Glutamatergic neuron (in vitro differentiated cells): ENCODE data around the gene VHLL. TPM values are rescaled to one million over a fixed set of nuclear protein-coding genes. Genes with fewer than 3 reads are reported as not detected.
A peak's percentile ranks its signal among the peaks of the same experiment; 100 is the strongest.
"Not testable (repeated sequence)": the region's sequence is repeated elsewhere in the genome, so short reads cannot be mapped to it uniquely, and the experiment has no call there.

Experiments
- DNase-seq: peaks from one replicate; pipeline ENCODE4 v3.0.0; 2022
- H3K27ac Mint-ChIP-seq: one replicate; pipeline ENCODE4 v1.8.0; 2020; ENCODE audit warnings: mild to moderate bottlenecking, mixed read lengths, inconsistent platforms; ENCODE audit not compliant: unreplicated experiment
- H3K27me3 Mint-ChIP-seq: one replicate; pipeline ENCODE4 v1.8.0; 2020; ENCODE audit warnings: mild to moderate bottlenecking, moderate library complexity, mixed read lengths, inconsistent platforms; ENCODE audit not compliant: unreplicated experiment
- H3K36me3 Mint-ChIP-seq: one replicate; pipeline ENCODE4 v1.8.0; 2020; ENCODE audit warnings: mild to moderate bottlenecking, mixed read lengths, inconsistent platforms; ENCODE audit not compliant: unreplicated experiment
- H3K4me1 Mint-ChIP-seq: one replicate; pipeline ENCODE4 v1.8.0; 2020; ENCODE audit warnings: mild to moderate bottlenecking, low read depth, mixed read lengths, inconsistent platforms; ENCODE audit not compliant: unreplicated experiment
- H3K4me3 Mint-ChIP-seq: one replicate; pipeline ENCODE4 v1.8.0; 2020; ENCODE audit warnings: mild to moderate bottlenecking, mixed read lengths, inconsistent platforms; ENCODE audit not compliant: unreplicated experiment
- H3K9me3 Mint-ChIP-seq: one replicate; pipeline ENCODE4 v1.8.0; 2020; ENCODE audit warnings: mild to moderate bottlenecking, moderate library complexity, mixed read lengths, inconsistent platforms; ENCODE audit not compliant: unreplicated experiment
- CTCF ChIP-seq: fragments of 200-600 bp; sonication (generic); IDR thresholded peaks from one replicate; pipeline ENCODE4 v1.5.0; 2021; ENCODE audit not compliant: partially characterized antibody, unreplicated experiment
- total RNA-seq: library from RNA; stranded (reverse); fragmentation: NEBNext Ultra II Directional; extraction: Animal tissue kit (Norgen Biotek cat#: 25700); gene quantifications from one replicate; pipeline ENCODE4 v1.2.1, GENCODE V29; 2021; ENCODE audit not compliant: unreplicated experiment

Gene VHLL
- total RNA-seq, 1 donor from 2014 or later = not detected

DNA sequence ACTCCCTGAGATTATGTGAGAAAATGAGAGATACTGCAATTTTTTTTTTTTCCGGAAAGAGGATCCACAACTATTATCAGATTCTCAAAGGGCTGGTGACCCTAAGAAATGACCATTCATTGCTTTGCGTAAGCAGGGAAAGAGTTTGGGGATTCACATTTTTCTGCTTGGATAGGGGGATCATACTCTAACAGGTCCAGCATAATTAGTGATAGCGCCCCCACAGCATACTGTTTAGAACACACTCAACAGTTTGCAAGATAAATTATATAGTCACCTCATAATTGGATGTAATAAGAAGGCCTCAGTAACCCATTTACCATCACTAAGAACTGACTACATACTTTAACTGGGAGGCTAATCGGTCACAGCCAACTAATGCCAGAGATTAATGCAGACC, 37.1 kb upstream of the VHLL start:
- Mint-ChIP-seq H3K27ac (peak overlapping the region; percentile 97), H3K9me3 (peaks cover 4% of the 10 kb centered on the region), H3K27me3 (peaks cover 4% of the 10 kb centered on the region), H3K4me3 (peak overlapping the region; percentile 100), H3K36me3 (no peaks in the 10 kb centered on the region), H3K4me1 (peaks cover 20% of the 10 kb centered on the region)
- TF ChIP-seq CTCF = peak; percentile 14
- DNase-seq = no peak

- not testable (repeated sequence) for DNase-seq
Measured at GRCh38 chr1:156323179-156323578, 24.1 kb upstream of the VHLL start.

GRCh38 chr1:156320560-156320959, 21.5 kb upstream of the VHLL start:
- DNase-seq = no peak
- H3K4me1 Mint-ChIP-seq = no peaks in the 10 kb centered on the region
- TF ChIP-seq CTCF = no peak
- H3K27me3 Mint-ChIP-seq = no peaks in the 10 kb centered on the region
- no peak overlapping the region for H3K4me3 Mint-ChIP-seq
- H3K27ac Mint-ChIP-seq = no peak overlapping the region
- no peaks in the 10 kb centered on the region for H3K9me3 Mint-ChIP-seq
- no peaks in the 10 kb centered on the region for H3K36me3 Mint-ChIP-seq

More at GRCh38 chr1:156323179-156323578, 24.1 kb upstream of the VHLL start:
- not testable (repeated sequence) for H3K27ac Mint-ChIP-seq, H3K4me1 Mint-ChIP-seq, H3K36me3 Mint-ChIP-seq, H3K9me3 Mint-ChIP-seq, H3K27me3 Mint-ChIP-seq, H3K4me3 Mint-ChIP-seq

GRCh38 chr1:156319664-156320063, 20.6 kb upstream of the VHLL start:
- H3K36me3 Mint-ChIP-seq = no peaks in the 10 kb centered on the region
- H3K4me3 Mint-ChIP-seq = no peak overlapping the region
- H3K27ac Mint-ChIP-seq = no peak overlapping the region
- H3K4me1 Mint-ChIP-seq = no peaks in the 10 kb centered on the region
- H3K9me3 Mint-ChIP-seq = no peaks in the 10 kb centered on the region
- TF ChIP-seq CTCF = peak; percentile 54
- no peak for DNase-seq
- H3K27me3 Mint-ChIP-seq = no peaks in the 10 kb centered on the region

DNA sequence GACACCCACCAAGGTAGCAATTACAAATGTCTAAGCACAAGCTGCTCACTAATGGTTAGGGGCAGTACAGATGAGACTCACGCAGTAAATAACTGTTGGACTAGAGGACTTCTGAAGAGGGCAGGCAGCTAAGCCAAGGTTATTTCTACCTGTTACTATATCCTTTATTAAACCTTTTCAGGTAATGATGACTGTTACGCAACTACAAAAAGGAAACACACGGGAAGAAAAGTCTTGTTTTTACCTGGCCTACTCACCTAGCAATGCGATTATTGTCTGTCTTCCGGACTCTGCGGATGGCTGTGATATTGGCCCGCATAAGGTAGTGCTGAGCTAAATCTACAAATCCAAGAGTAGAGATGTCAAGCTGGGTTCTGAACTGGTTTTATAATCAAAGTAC, 17.8 kb upstream of the VHLL start:
- H3K9me3 Mint-ChIP-seq = peaks cover 3% of the 10 kb centered on the region
- H3K4me1 Mint-ChIP-seq = no peaks in the 10 kb centered on the region
- DNase-seq = no peak
- H3K36me3 Mint-ChIP-seq = no peaks in the 10 kb centered on the region
- no peak for TF ChIP-seq CTCF
- no peaks in the 10 kb centered on the region for H3K27me3 Mint-ChIP-seq
- H3K27ac Mint-ChIP-seq = no peak overlapping the region
- H3K4me3 Mint-ChIP-seq = no peak overlapping the region

DNA sequence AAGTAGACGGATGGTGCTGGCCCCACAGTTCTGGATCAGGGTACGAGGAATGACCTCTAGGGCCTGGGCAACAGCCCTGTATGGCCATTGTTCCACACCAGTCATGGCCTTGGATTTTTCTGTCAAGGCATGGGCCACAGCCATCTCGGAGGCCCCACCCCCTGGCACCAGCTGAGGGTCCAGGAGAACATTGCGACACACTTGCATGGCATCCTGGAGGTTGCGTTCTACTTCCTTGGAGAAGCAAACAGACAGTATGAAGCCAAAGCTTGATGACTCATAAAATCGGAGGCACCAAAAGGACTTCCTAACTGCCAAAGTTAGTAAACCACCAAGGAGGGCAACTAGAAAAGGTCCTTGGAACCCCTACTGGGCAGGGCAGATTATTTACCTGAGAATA, 11.9 kb upstream of the VHLL start:
- TF ChIP-seq CTCF = no peak
- Mint-ChIP-seq H3K36me3 (no peaks in the 10 kb centered on the region), H3K4me3 (no peak overlapping the region), H3K4me1 (no peaks in the 10 kb centered on the region), H3K27ac (no peak overlapping the region), H3K9me3 (peaks cover 3% of the 10 kb centered on the region), H3K27me3 (peaks cover 3% of the 10 kb centered on the region)
- no peak for DNase-seq
